NK-92 (cell line): ENCODE results near the gene CHRNB2.

ENCODE experiments used
- DNase-seq: peaks from one replicate; lab custom pipeline; 2025; ENCODE audit not compliant: unreplicated experiment; lab: John Stamatoyannopoulos, UW

The CHRNB2 gene

GRCh38 chr1:154577346-154578057 lies 9.9 kb downstream of the CHRNB2 start:
- DNase-seq = no peak

GRCh38 chr1:154578058-154578418 lies 10.5 kb downstream of the CHRNB2 start:
- DNase-seq = no peak

GRCh38 chr1:154579374-154579773 lies 11.8 kb downstream of the CHRNB2 start:
- DNase-seq = no peak

GRCh38 chr1:154581766-154582165 lies 14.2 kb downstream of the CHRNB2 start:
- no peak for DNase-seq

GRCh38 chr1:154582885-154583284 lies 15.3 kb downstream of the CHRNB2 start:
- DNase-seq = no peak

GRCh38 chr1:154583773-154584172 lies 16.2 kb downstream of the CHRNB2 start:
- DNase-seq = no peak

GRCh38 chr1:154584267-154584994 lies 16.9 kb downstream of the CHRNB2 start:
- no peak for DNase-seq

GRCh38 chr1:154586231-154586630 lies 18.7 kb downstream of the CHRNB2 start:
- no peak for DNase-seq

- DNase-seq = no peak
Observed at GRCh38 chr1:154586641-154587040, 19.1 kb downstream of the CHRNB2 start.

- DNase-seq = no peak
Observed at GRCh38 chr1:154589780-154590179, 22.2 kb downstream of the CHRNB2 start.

GRCh38 chr1:154590756-154591155 lies 23.2 kb downstream of the CHRNB2 start:
- no peak for DNase-seq

GRCh38 chr1:154591206-154591605 lies 23.6 kb downstream of the CHRNB2 start:
- no peak for DNase-seq

- DNase-seq = no peak
Observed at GRCh38 chr1:154593390-154593789, 25.8 kb downstream of the CHRNB2 start.

- no peak for DNase-seq
Observed at GRCh38 chr1:154594811-154595210, 27.2 kb downstream of the CHRNB2 start.

GRCh38 chr1:154595621-154596020 lies 28.0 kb downstream of the CHRNB2 start:
- DNase-seq = no peak

- DNase-seq = no peak
Observed at GRCh38 chr1:154598871-154599635, 31.5 kb downstream of the CHRNB2 start.

- no peak for DNase-seq
Observed at GRCh38 chr1:154599658-154600057, 32.1 kb downstream of the CHRNB2 start.

- DNase-seq = no peak
Observed at GRCh38 chr1:154603317-154603716, 35.7 kb downstream of the CHRNB2 start.

GRCh38 chr1:154605534-154605933 lies 38.0 kb downstream of the CHRNB2 start:
- no peak for DNase-seq

- no peak for DNase-seq
Observed at GRCh38 chr1:154607106-154607608, 39.6 kb downstream of the CHRNB2 start.

GRCh38 chr1:154607609-154608396 lies 40.2 kb downstream of the CHRNB2 start, which contains the start of gene ADAR:
Gene ADAR, minus strand, starts transcription at chr1:154608186. Its CDS starts 180 bp downstream, at chr1:154608006.
- peak; percentile 29 for DNase-seq
